AG20443 (cell line): ENCODE results near the gene INPP5A.
A peak's percentile ranks its signal among the peaks of the same experiment; 100 is the strongest.
"Not testable (repeated sequence)": the region's sequence is repeated elsewhere in the genome, so short reads cannot be mapped to it uniquely, and the experiment has no call there.

Experiments used
- DNase-seq: peaks from one replicate; pipeline ENCODE4 v3.0.0; 2012; ENCODE audit warnings: low spot score, mixed read lengths

Gene INPP5A

GRCh38 chr10:132504501-132505272 is 32.9 kb upstream of the INPP5A start:
- no peak for DNase-seq

GRCh38 chr10:132505546-132505945 is 32.0 kb upstream of the INPP5A start:
- not testable (repeated sequence) for DNase-seq

- DNase-seq = peak; percentile 88
These were observed 30.7 kb upstream of the INPP5A start for GRCh38 chr10:132506711-132507408.

GRCh38 chr10:132507409-132507955 is 30.1 kb upstream of the INPP5A start:
- DNase-seq = no peak

- DNase-seq = no peak
These were observed 29.6 kb upstream of the INPP5A start for GRCh38 chr10:132507956-132508490.

GRCh38 chr10:132508581-132509443 is 28.8 kb upstream of the INPP5A start:
- DNase-seq = no peak

- no peak for DNase-seq
These were observed 27.9 kb upstream of the INPP5A start for GRCh38 chr10:132509506-132510173.

- no peak for DNase-seq
These were observed 27.4 kb upstream of the INPP5A start for GRCh38 chr10:132510174-132510611.

GRCh38 chr10:132511121-132512051 is 26.2 kb upstream of the INPP5A start:
- DNase-seq = no peak

GRCh38 chr10:132512052-132512442 is 25.5 kb upstream of the INPP5A start:
- no peak for DNase-seq

- no peak for DNase-seq
These were observed 24.8 kb upstream of the INPP5A start for GRCh38 chr10:132512693-132513345.

- no peak for DNase-seq
These were observed 22.6 kb upstream of the INPP5A start for GRCh38 chr10:132514821-132515520.

- no peak for DNase-seq
These were observed 21.5 kb upstream of the INPP5A start for GRCh38 chr10:132515811-132516726.

GRCh38 chr10:132516771-132517725 is 20.5 kb upstream of the INPP5A start:
- DNase-seq = peak; percentile 98

- DNase-seq = no peak
These were observed 19.6 kb upstream of the INPP5A start for GRCh38 chr10:132517951-132518521.
